Liver (tissue), 9 donors: ENCODE measurements around the gene CFAP53. TPM values are rescaled to one million over a fixed set of nuclear protein-coding genes. Genes with fewer than 3 reads are reported as not detected.

Experiments
- DNase-seq: peaks from one replicate; pipeline ENCODE4 v3.0.0-alpha.2; 2017; ENCODE audit warnings: low spot score
- H3K27ac ChIP-seq, 2 donors: one replicate each; pipeline ENCODE4 v1.7.0; 2013; ENCODE audit warnings: inconsistent platforms in 2 of 2, low read length in 2 of 2, control low read depth in 1 of 2, low read depth in 1 of 2, mild to moderate bottlenecking in 1 of 2
- H3K27me3 ChIP-seq, 4 donors: one replicate each; pipeline versions ENCODE4 v1.6.1 to v1.7.0; 2013; ENCODE audit warnings: low read length in 3 of 4, inconsistent platforms in 1 of 4, mild to moderate bottlenecking in 1 of 4, moderate library complexity in 1 of 4; ENCODE audit not compliant: control insufficient read depth in 4 of 4, insufficient read depth in 4 of 4
- H3K36me3 ChIP-seq, 4 donors: one replicate each; pipeline versions ENCODE4 v1.6.1 to v1.7.0; 2013; ENCODE audit warnings: low read length in 3 of 4, mild to moderate bottlenecking in 3 of 4, low read depth in 1 of 4, moderate library complexity in 1 of 4; ENCODE audit not compliant: control insufficient read depth in 4 of 4, insufficient read depth in 3 of 4
- H3K4me1 ChIP-seq, 4 donors: one replicate each; pipeline versions ENCODE4 v1.6.1 to v1.7.0; 2013; ENCODE audit warnings: low read length in 3 of 4, mild to moderate bottlenecking in 3 of 4, moderate library complexity in 1 of 4; ENCODE audit not compliant: control insufficient read depth in 4 of 4, insufficient read depth in 4 of 4
- H3K4me3 ChIP-seq, 3 donors: one replicate each; pipeline versions ENCODE4 v1.6.1 to v1.7.0; 2013; ENCODE audit warnings: low read length in 3 of 3, control low read depth in 1 of 3, low read depth in 1 of 3, mild to moderate bottlenecking in 1 of 3
- H3K9ac ChIP-seq, 2 donors: one replicate each; pipeline ENCODE4 v1.7.0; 2013; ENCODE audit warnings: low read length in 2 of 2, mild to moderate bottlenecking in 2 of 2, moderate library complexity in 2 of 2, control low read depth in 1 of 2, low read depth in 1 of 2
- H3K9me3 ChIP-seq, 4 donors: one replicate each; pipeline versions ENCODE4 v1.6.1 to v1.7.0; 2013; ENCODE audit warnings: low read length in 3 of 4; ENCODE audit not compliant: control insufficient read depth in 4 of 4
- EGR1 ChIP-seq, 2 donors: IDR thresholded peaks; 2 replicates each; pipeline ENCODE4 v1.6.1; 2016 to 2018; ENCODE audit warnings: antibody characterized with exemption in 2 of 2, low read depth in 2 of 2
- FOXA1 ChIP-seq: IDR thresholded peaks from 2 replicates; pipeline ENCODE4 v1.6.1; 2016; ENCODE audit warnings: antibody characterized with exemption
- FOXA2 ChIP-seq: IDR thresholded peaks from 2 replicates; pipeline ENCODE4 v1.6.1; 2016; ENCODE audit warnings: antibody characterized with exemption
- HNF4A ChIP-seq, 2 donors: conservative IDR thresholded peaks; 2 replicates each; pipeline ENCODE4 v1.6.1; 2016; ENCODE audit warnings: antibody characterized with exemption in 2 of 2, mild to moderate bottlenecking in 2 of 2
- HNF4G ChIP-seq: IDR thresholded peaks from 2 replicates; pipeline ENCODE4 v1.6.1; 2016; ENCODE audit warnings: antibody characterized with exemption
- JUND ChIP-seq, 2 donors: IDR thresholded peaks; 2 replicates each; pipeline ENCODE4 v1.6.1; 2016; ENCODE audit warnings: antibody characterized with exemption in 2 of 2
- NR2F2 ChIP-seq: IDR thresholded peaks from 2 replicates; pipeline ENCODE4 v1.6.1; 2016; ENCODE audit warnings: antibody characterized with exemption
- RAD21 ChIP-seq, 2 donors: IDR thresholded peaks; 2 replicates each; pipeline ENCODE4 v1.6.1; 2016; ENCODE audit warnings: antibody characterized with exemption in 2 of 2, mild to moderate bottlenecking in 2 of 2
- RXRA ChIP-seq, 2 donors: IDR thresholded peaks; 2 replicates each; pipeline ENCODE4 v1.6.1; 2017 to 2018; ENCODE audit warnings: antibody characterized with exemption in 2 of 2, mild to moderate bottlenecking in 1 of 2
- SP1 ChIP-seq: IDR thresholded peaks from 2 replicates; pipeline ENCODE4 v1.6.1; 2018; ENCODE audit warnings: antibody characterized with exemption, mild to moderate bottlenecking
- TAF1 ChIP-seq: conservative IDR thresholded peaks from 2 replicates; pipeline ENCODE4 v1.6.1; 2016; ENCODE audit warnings: antibody characterized with exemption, mild to moderate bottlenecking
- YY1 ChIP-seq: IDR thresholded peaks from 2 replicates; pipeline ENCODE4 v1.6.1; 2016; ENCODE audit warnings: antibody characterized with exemption, mild to moderate bottlenecking
- WGBS: extraction: QIAGEN DNeasy Blood & Tissue Kit; methylation state at CpG from one replicate; pipeline ENCODE4 v1.1.7; 2013; 5-methylcytosine and 5-hydroxymethylcytosine counted together
- polyA plus RNA-seq, 2 donors: library from polyadenylated mRNA; stranded (reverse) in 1 of 2; unstranded in 1 of 2; fragments of 200-250 nt in 1 of 2; fragments of >200 nt in 1 of 2; fragmentation: Nextera tagmentation in 1 of 2; extraction: Ambion mirVana in 1 of 2; gene quantifications; one replicate each; pipeline versions ENCODE4 v1.2.1 to v1.2.3, GENCODE V29; 2013 to 2015
- total RNA-seq, 2 donors: library from RNA; depleted of rRNA; stranded (reverse); fragments of >200 nt; gene quantifications; one replicate each; pipeline ENCODE4 v1.2.3, GENCODE V29; 2014
- TF ChIP-seq, protein P1 (sequence below): IDR thresholded peaks from 2 replicates; pipeline ENCODE4 v1.6.1; 2016; ENCODE audit warnings: antibody characterized with exemption
- TF ChIP-seq, protein P2 (sequence below): IDR thresholded peaks from 2 replicates; pipeline ENCODE4 v1.6.1; 2016; ENCODE audit warnings: antibody characterized with exemption, mild to moderate bottlenecking
- TF ChIP-seq, protein P3 (sequence below): IDR thresholded peaks from 2 replicates; pipeline ENCODE4 v1.6.1; 2016; ENCODE audit warnings: antibody characterized with exemption
- TF ChIP-seq, protein P4 (sequence below): fragments of 150-350 bp; IDR thresholded peaks from 2 replicates; pipeline ENCODE4 v1.5.1; 2017; ENCODE audit warnings: improper control_type of control experiment, low read depth, low read length; ENCODE audit not compliant: missing input control
- donor health status: healthy.
- donor health status: healthy.
- donor health status: healthy.
- donor health status: healthy.
- donor health status: healthy.

CFAP53 gene
- total and polyA plus RNA-seq, 4 donors = 0.05 to 0.14 (median 0.09) TPM

DNA sequence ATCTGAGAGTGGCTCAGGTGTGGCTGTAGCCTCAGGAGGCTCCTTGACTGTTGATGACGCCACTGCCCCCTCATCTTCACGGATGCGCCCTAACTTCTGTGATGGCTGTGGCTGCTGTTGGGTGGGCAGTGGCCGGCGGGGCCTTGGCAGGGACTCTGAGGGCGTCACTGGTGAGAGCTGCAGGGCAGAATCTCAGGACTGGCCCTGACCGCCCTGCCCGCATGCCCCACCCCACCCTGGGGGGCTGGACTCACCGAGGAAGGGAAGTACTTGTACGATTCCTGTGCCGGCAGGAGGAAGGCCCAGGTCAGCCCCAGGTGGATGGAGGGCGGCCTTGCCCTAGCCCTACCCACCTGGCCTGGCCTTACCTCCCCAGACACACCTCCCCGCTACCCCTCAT lies 18.8 kb upstream of the CFAP53 start:
- no peak for DNase-seq
- H3K4me3 ChIP-seq = no peak overlapping the region
- peaks cover 2 to 29% (median 10%) of the 10 kb centered on the region in 4 donors for H3K36me3 ChIP-seq
- H3K4me1 ChIP-seq = peaks cover 5 to 22% (median 18%) of the 10 kb centered on the region in 4 donors
- H3K9ac ChIP-seq = no peak overlapping the region
- no peaks in the 10 kb centered on the region for H3K9me3 ChIP-seq
- 96% methylated on average over 13 of the region's 13 CpGs for WGBS
- TF ChIP-seq, protein P1, sequence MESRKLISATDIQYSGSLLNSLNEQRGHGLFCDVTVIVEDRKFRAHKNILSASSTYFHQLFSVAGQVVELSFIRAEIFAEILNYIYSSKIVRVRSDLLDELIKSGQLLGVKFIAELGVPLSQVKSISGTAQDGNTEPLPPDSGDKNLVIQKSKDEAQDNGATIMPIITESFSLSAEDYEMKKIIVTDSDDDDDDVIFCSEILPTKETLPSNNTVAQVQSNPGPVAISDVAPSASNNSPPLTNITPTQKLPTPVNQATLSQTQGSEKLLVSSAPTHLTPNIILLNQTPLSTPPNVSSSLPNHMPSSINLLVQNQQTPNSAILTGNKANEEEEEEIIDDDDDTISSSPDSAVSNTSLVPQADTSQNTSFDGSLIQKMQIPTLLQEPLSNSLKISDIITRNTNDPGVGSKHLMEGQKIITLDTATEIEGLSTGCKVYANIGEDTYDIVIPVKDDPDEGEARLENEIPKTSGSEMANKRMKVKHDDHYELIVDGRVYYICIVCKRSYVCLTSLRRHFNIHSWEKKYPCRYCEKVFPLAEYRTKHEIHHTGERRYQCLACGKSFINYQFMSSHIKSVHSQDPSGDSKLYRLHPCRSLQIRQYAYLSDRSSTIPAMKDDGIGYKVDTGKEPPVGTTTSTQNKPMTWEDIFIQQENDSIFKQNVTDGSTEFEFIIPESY = no peak
- TF ChIP-seq NR2F2 (no peak), TAF1 (no peak)
- no peaks in the 10 kb centered on the region for H3K27me3 ChIP-seq
- H3K27ac ChIP-seq = no peak overlapping the region

DNA sequence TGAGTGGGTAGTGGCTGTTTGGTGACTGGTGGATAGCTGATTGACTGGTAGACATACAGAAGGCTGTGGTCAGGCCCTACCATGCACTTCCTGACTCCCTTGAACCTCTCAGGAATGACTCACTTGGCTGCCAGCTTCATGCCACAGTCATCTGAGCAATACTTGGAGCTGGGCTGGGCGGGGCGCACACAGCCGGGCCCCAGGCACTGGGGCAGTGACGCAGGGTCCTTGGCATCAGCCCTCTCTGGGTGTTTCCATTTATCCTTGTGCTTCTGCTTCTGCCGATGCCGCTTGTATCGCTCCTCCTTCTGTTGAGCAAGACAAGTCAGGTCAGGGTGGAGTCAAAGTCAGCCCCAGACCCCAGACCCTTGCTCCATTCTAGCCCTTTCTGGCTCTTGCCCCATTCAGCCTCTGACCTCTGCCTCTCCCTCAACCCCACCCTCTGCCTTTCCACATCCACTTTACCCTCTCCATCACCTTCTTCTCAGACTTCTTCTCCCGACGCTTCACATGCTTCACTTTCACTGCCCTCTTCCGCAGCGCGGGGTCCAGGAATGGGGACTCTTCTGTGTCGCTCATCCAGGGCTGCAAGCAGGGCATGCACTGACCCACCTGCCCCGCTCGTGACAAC lies 18.1 kb upstream of the CFAP53 start:
- no peak overlapping the region for H3K27ac ChIP-seq
- no peak overlapping the region for H3K4me3 ChIP-seq
- WGBS = 96% methylated on average over 15 of the region's 15 CpGs
- peaks cover 2 to 29% (median 10%) of the 10 kb centered on the region in 4 donors for H3K36me3 ChIP-seq
- no peaks in the 10 kb centered on the region for H3K27me3 ChIP-seq
- no peak overlapping the region for H3K9ac ChIP-seq
- H3K9me3 ChIP-seq = no peaks in the 10 kb centered on the region
- TF ChIP-seq, protein P2, sequence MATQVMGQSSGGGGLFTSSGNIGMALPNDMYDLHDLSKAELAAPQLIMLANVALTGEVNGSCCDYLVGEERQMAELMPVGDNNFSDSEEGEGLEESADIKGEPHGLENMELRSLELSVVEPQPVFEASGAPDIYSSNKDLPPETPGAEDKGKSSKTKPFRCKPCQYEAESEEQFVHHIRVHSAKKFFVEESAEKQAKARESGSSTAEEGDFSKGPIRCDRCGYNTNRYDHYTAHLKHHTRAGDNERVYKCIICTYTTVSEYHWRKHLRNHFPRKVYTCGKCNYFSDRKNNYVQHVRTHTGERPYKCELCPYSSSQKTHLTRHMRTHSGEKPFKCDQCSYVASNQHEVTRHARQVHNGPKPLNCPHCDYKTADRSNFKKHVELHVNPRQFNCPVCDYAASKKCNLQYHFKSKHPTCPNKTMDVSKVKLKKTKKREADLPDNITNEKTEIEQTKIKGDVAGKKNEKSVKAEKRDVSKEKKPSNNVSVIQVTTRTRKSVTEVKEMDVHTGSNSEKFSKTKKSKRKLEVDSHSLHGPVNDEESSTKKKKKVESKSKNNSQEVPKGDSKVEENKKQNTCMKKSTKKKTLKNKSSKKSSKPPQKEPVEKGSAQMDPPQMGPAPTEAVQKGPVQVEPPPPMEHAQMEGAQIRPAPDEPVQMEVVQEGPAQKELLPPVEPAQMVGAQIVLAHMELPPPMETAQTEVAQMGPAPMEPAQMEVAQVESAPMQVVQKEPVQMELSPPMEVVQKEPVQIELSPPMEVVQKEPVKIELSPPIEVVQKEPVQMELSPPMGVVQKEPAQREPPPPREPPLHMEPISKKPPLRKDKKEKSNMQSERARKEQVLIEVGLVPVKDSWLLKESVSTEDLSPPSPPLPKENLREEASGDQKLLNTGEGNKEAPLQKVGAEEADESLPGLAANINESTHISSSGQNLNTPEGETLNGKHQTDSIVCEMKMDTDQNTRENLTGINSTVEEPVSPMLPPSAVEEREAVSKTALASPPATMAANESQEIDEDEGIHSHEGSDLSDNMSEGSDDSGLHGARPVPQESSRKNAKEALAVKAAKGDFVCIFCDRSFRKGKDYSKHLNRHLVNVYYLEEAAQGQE = no peak
- TF ChIP-seq JUND (IDR thresholded peaks at IDR 0.05) = no peak
- TF ChIP-seq FOXA2 = no peak
- no peak for TF ChIP-seq FOXA1
- TF ChIP-seq TAF1 = no peak
- TF ChIP-seq SP1 = no peak
- TF ChIP-seq, protein P1 = no peak
- TF ChIP-seq, protein P3, sequence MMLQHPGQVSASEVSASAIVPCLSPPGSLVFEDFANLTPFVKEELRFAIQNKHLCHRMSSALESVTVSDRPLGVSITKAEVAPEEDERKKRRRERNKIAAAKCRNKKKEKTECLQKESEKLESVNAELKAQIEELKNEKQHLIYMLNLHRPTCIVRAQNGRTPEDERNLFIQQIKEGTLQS = no peak
- no peak for TF ChIP-seq HNF4G
- TF ChIP-seq RXRA (IDR thresholded peaks at IDR 0.05) = no peak
- TF ChIP-seq, protein P4, sequence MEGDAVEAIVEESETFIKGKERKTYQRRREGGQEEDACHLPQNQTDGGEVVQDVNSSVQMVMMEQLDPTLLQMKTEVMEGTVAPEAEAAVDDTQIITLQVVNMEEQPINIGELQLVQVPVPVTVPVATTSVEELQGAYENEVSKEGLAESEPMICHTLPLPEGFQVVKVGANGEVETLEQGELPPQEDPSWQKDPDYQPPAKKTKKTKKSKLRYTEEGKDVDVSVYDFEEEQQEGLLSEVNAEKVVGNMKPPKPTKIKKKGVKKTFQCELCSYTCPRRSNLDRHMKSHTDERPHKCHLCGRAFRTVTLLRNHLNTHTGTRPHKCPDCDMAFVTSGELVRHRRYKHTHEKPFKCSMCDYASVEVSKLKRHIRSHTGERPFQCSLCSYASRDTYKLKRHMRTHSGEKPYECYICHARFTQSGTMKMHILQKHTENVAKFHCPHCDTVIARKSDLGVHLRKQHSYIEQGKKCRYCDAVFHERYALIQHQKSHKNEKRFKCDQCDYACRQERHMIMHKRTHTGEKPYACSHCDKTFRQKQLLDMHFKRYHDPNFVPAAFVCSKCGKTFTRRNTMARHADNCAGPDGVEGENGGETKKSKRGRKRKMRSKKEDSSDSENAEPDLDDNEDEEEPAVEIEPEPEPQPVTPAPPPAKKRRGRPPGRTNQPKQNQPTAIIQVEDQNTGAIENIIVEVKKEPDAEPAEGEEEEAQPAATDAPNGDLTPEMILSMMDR = no peak
- TF ChIP-seq RAD21 (IDR thresholded peaks at IDR 0.05) = no peak
- TF ChIP-seq HNF4A (conservative IDR thresholded peaks at IDR 0.05) = no peak
- no peak for TF ChIP-seq NR2F2
- TF ChIP-seq YY1 = no peak
- no peak for TF ChIP-seq EGR1 (IDR thresholded peaks at IDR 0.05; ENCODE audit: low read depth in 2 of 2)
- H3K4me1 ChIP-seq = peaks cover 9 to 29% (median 25%) of the 10 kb centered on the region in 4 donors
- no peak for DNase-seq
